K562 (cell line): ENCODE measurements around the gene KCTD18. TPM values are rescaled to one million over a fixed set of nuclear protein-coding genes. Genes with fewer than 3 reads are reported as not detected.

Source experiments
- ATAC-seq: fragments of 200-7000 bp; cut with Tn5 transposase; 3 replicates; pipeline ENCODE4 v1.9.1; 2020; ENCODE audit warnings: moderate library complexity
- BruUV-seq: library from RNA; stranded (reverse); fragments of 400-500 nt; replicated peaks from 2 replicates; lab custom pipeline; 2021; lab: Mats Ljungman, UMichigan
- CTCF ChIA-PET: fragments of 300-600 bp; formaldehyde crosslinking; extraction: SDS; loops from one replicate; lab custom pipeline; 2021; ENCODE audit warnings: low intra/inter-chr PET ratio; lab: Yijun Ruan, JAX
- POLR2A ChIA-PET: fragments of 300-600, 350-650 bp; sonication (Branson Sonifier 250); formaldehyde crosslinking; extraction: SDS; loops from one replicate; lab custom pipeline; 2021; ENCODE audit warnings: antibody characterized with exemption, inconsistent platforms; lab: Yijun Ruan, JAX
- DNase-seq, 4 experiments: peaks; one replicate each; pipeline versions ENCODE4 v3.0.0 to v3.0.0-alpha.2; 2011 to 2018; ENCODE audit warnings: low spot score in 3 of 4, mixed read lengths in 3 of 4; ENCODE audit errors: extremely low read depth in 1 of 4
- FAIRE-seq: peaks from 2 replicates; lab custom pipeline; 2011; peaks lifted over from hg19 to GRCh38; lab: Jason Lieb, UNC
- H2AFZ ChIP-seq: 2 replicates; pipeline ENCODE4 v1.6.0; 2011; ENCODE audit warnings: low read depth, low read length, control low read depth, inconsistent platforms
- H3K27ac ChIP-seq: fragments of 200-600 bp; 3 replicates; pipeline ENCODE4 v1.8.0; 2011; ENCODE audit warnings: low read depth, mild to moderate bottlenecking, control low read depth, inconsistent platforms, low read length, moderate library complexity, mixed read lengths; ENCODE audit errors: extremely low read depth
- H3K27me3 ChIP-seq, 2 experiments: fragments of 300-600 bp in 1 of 2; 2 replicates in 1 of 2; 3 replicates in 1 of 2; pipeline versions ENCODE4 v1.6.0 to v1.8.0; 2011; ENCODE audit warnings: inconsistent platforms in 2 of 2, low read length in 2 of 2, mild to moderate bottlenecking in 1 of 2, mixed read lengths in 1 of 2, moderate library complexity in 1 of 2; ENCODE audit not compliant: control insufficient read depth in 2 of 2, insufficient read depth in 2 of 2
- H3K36me3 ChIP-seq: fragments of 300-600 bp; 3 replicates; pipeline ENCODE4 v1.8.0; 2011; ENCODE audit warnings: mild to moderate bottlenecking, low read length, inconsistent platforms; ENCODE audit not compliant: control insufficient read depth, insufficient read depth
- H3K4me1 ChIP-seq, 2 experiments: fragments of 200-600 bp in 1 of 2; replicated peaks in 1 of 2; 2 replicates in 1 of 2; 3 replicates in 1 of 2; pipeline versions ENCODE4 v1.5.1 to v1.8.0; 2011; ENCODE audit warnings: inconsistent platforms in 2 of 2, low read length in 2 of 2, mild to moderate bottlenecking in 1 of 2, mixed read lengths in 1 of 2, moderate library complexity in 1 of 2; ENCODE audit not compliant: control insufficient read depth in 2 of 2, insufficient read depth in 2 of 2
- H3K4me2 ChIP-seq: 2 replicates; pipeline ENCODE4 v1.6.1; 2011; ENCODE audit warnings: low read length, control low read depth, inconsistent platforms, mixed read lengths; ENCODE audit not compliant: insufficient read depth
- H3K4me3 ChIP-seq: fragments of 200-600 bp; sonication (generic), shearing (Covaris generic); 2 replicates; pipeline ENCODE4 v1.5.1; 2016; ENCODE audit warnings: control low read depth, inconsistent platforms
- H3K79me2 ChIP-seq: fragments of 200-600 bp; 3 replicates; pipeline ENCODE4 v1.8.0; 2011; ENCODE audit warnings: low read length, inconsistent platforms; ENCODE audit not compliant: control insufficient read depth, insufficient read depth
- H3K9ac ChIP-seq, 2 experiments: 2 replicates each; pipeline versions ENCODE4 v1.6.0 to v1.6.1; 2011; ENCODE audit warnings: low read depth in 2 of 2, low read length in 2 of 2, control low read depth in 1 of 2, inconsistent platforms in 1 of 2, mild to moderate bottlenecking in 1 of 2, mixed read lengths in 1 of 2; ENCODE audit not compliant: insufficient read depth in 1 of 2
- H3K9me1 ChIP-seq: one replicate; pipeline ENCODE4 v1.6.0; 2011; ENCODE audit warnings: inconsistent platforms, mild to moderate bottlenecking, low read length, moderate library complexity; ENCODE audit not compliant: control insufficient read depth, insufficient read depth
- H3K9me3 ChIP-seq: replicated peaks from 2 replicates; pipeline ENCODE4 v1.5.1; 2011; ENCODE audit warnings: low read depth, low read length, inconsistent platforms; ENCODE audit not compliant: control insufficient read depth, insufficient read depth
- H4K20me1 ChIP-seq: replicated peaks from 2 replicates; pipeline ENCODE4 v1.6.1; 2011; ENCODE audit warnings: low read length, inconsistent platforms, mixed read lengths; ENCODE audit not compliant: control insufficient read depth, insufficient read depth
- CBX2 ChIP-seq: fragments of 200-600 bp; sonication (generic); IDR thresholded peaks from one replicate; pipeline ENCODE4 v1.6.1; 2012; ENCODE audit warnings: mild to moderate bottlenecking, low read length, inconsistent platforms; ENCODE audit not compliant: insufficient read depth, poor library complexity, severe bottlenecking
- FOXP1 ChIP-seq: sonication (generic); formaldehyde crosslinking; IDR thresholded peaks from 2 replicates; pipeline ENCODE4 v1.8.0; 2022; ENCODE audit warnings: mild to moderate bottlenecking, missing genetic modification reagents
- JUNB ChIP-seq: fragments of 450-650 bp; formaldehyde crosslinking; conservative IDR thresholded peaks from 2 replicates; pipeline ENCODE4 v1.4.0; 2020; ENCODE audit warnings: mild to moderate bottlenecking
- NFE2L1 ChIP-seq: fragments of 450-650 bp; IDR thresholded peaks from 2 replicates; pipeline ENCODE4 v1.6.1; 2016; ENCODE audit warnings: missing genetic modification characterization, low read depth, mild to moderate bottlenecking, missing compliant biosample characterization, moderate library complexity, borderline replicate concordance
- PRDM10 ChIP-seq: fragments of 450-650 bp; IDR thresholded peaks from 2 replicates; pipeline ENCODE4 v1.6.1; 2018; ENCODE audit not compliant: partially characterized antibody
- RBM17 ChIP-seq: fragments of 200-400 bp; formaldehyde crosslinking; IDR thresholded peaks from 2 replicates; pipeline ENCODE4 v1.6.1; 2017; ENCODE audit warnings: low read depth, mild to moderate bottlenecking, low read length, borderline replicate concordance
- RBM39 ChIP-seq: fragments of 200-400 bp; formaldehyde crosslinking; optimal IDR thresholded peaks from 2 replicates; pipeline ENCODE3; 2018; ENCODE audit warnings: low read depth, low read length
- SIN3B ChIP-seq: fragments of 450-650 bp; IDR thresholded peaks from 2 replicates; pipeline ENCODE4 v1.6.1; 2017; ENCODE audit warnings: low read depth, mild to moderate bottlenecking, moderate library complexity
- ZNF347 ChIP-seq: fragments of 450-650 bp; formaldehyde crosslinking; IDR thresholded peaks from 2 replicates; pipeline ENCODE4 v1.4.0; 2020; ENCODE audit warnings: low read depth, mild to moderate bottlenecking, moderate library complexity
- ZNF586 ChIP-seq: fragments of 450-650 bp; formaldehyde crosslinking; conservative IDR thresholded peaks from 2 replicates; pipeline ENCODE4 v1.4.0; 2020; ENCODE audit warnings: mild to moderate bottlenecking, moderate library complexity
- WGBS: fragments of 100-300 bp; shearing (Covaris generic); methylation state at CpG from one replicate; pipeline ENCODE4 v1.1.6; 2016; ENCODE audit warnings: low coverage, mixed read lengths; ENCODE audit not compliant: insufficient coverage; ENCODE audit errors: missing lambda C conversion rate; 5-methylcytosine and 5-hydroxymethylcytosine counted together
- in situ Hi-C: fragments of 300-500 bp; cut with MboI; formaldehyde crosslinking; loops from 4 replicates; pipeline ENCODE4 v1.15.0; 2018; ENCODE audit warnings: inconsistent platforms, mixed read lengths
- intact Hi-C: fragments of 100-400 bp; cut with micrococcal nuclease; formaldehyde crosslinking; loops from 2 replicates; pipeline ENCODE4 v1.14.2; 2022
- polyA plus RNA-seq, 8 experiments: library from polyadenylated mRNA; depleted of rRNA in 4 of 8; stranded (reverse) in 5 of 8; unstranded in 3 of 8; fragments of >200 nt; fragmentation: Nextera tagmentation in 2 of 8; fragmentation: Illumina TruSeq in 1 of 8; extraction: Ambion mirVana in 2 of 8; extraction: Trizol in 1 of 8; gene quantifications; 2 replicates each; pipeline versions ENCODE4 v1.2.1 to v1.2.3, GENCODE V29; 2011 to 2014; ENCODE audit warnings: inconsistent platforms in 1 of 8, missing spikeins in 1 of 8
- total RNA-seq, 7 experiments: library from RNA; depleted of rRNA in 6 of 7; stranded (reverse); fragments of >200 nt in 6 of 7; fragmentation: Illumina TruSeq in 2 of 7; extraction: Trizol in 2 of 7; gene quantifications; 2 replicates each; pipeline versions ENCODE4 v1.2.1 to v1.2.3, GENCODE V29; 2011 to 2021; ENCODE audit warnings: low replicate concordance in 1 of 7
- TF ChIP-seq, protein P1 (sequence below): fragments of 450-650 bp; formaldehyde crosslinking; IDR thresholded peaks from 2 replicates; pipeline ENCODE4 v1.4.0; 2022; ENCODE audit warnings: mild to moderate bottlenecking, moderate library complexity

The KCTD18 gene
- total and polyA plus RNA-seq, 9 of the 15 experiments (the other 6 are each of a cell fraction or from before 2014, with no cell fraction given) = 0.39 to 5.4 (median 3.8) TPM

DNA sequence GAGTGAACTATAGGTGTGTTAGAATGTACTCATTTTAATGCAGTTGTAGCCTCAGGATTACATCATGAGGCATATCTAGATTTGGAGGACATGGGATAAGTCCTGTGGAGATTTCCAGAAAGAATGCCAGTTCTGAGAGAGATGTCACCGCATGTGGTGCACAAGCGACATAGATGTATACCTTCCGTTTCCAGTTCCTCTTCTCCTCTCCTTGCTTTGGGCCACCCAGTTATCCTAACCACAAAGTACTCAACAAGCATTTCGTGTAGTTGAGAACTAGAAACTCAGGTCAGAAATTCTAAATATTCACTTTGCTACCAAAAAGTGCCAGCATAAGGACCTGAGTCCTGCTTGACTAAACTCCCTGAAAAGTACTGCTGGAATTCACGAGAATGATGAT lies 66.5 kb downstream of the KCTD18 start:
- Histone ChIP-seq H3K79me2 (no peaks in the 10 kb centered on the region), H3K27ac (no peak overlapping the region), H2AFZ (no peak overlapping the region), H3K27me3 (no peaks in the 10 kb centered on the region), H3K4me1 (no peaks in the 10 kb centered on the region), H3K4me2 (no peak overlapping the region), H4K20me1 (no peaks in the 10 kb centered on the region), H3K9me1 (no peaks in the 10 kb centered on the region), H3K9ac (no peak overlapping the region), H3K36me3 (no peaks in the 10 kb centered on the region), H3K9me3 (no peaks in the 10 kb centered on the region), H3K4me3 (no peak overlapping the region)
- FAIRE-seq = no peak
- intact Hi-C loops = no loop called here
- ATAC-seq = no peak
- CTCF ChIA-PET = no interaction called here
- no peak for DNase-seq
- 55% methylated on average over 5 of the region's 5 CpGs for WGBS
- in situ Hi-C loops = no loop called here
- TF ChIP-seq ZNF347 (no peak), NFE2L1 (tag) (no peak)
- no TSS peak for BruUV-seq
- POLR2A ChIA-PET = no interaction called here

DNA sequence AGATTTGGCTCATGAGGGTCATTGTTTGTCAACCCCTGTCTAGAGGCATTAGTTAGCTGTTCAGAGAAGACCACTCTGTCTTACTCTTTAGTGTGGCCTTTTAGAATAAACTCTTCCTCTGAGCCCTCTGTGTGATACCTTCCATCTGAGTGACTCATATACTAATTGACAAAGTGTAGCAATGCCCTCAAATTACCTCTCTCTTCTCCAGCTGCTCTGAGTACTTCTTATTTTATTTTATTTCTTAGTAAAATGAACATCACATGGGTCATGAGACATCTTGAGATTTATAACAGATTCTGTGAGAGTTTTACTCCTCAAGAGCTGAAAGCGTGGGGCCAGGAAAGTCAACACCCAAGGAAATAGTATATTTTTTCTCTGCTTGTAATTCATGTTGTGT lies 67.4 kb downstream of the KCTD18 start:
- no peak overlapping the region for H3K27ac ChIP-seq
- CTCF ChIA-PET = no interaction called here

More for the DNA sequence above, 67.4 kb downstream of the KCTD18 start:
- WGBS = 100% methylated on average over 1 of the region's 1 CpG
- no peaks in the 10 kb centered on the region for H3K36me3 ChIP-seq
- no peak for DNase-seq
- no peaks in the 10 kb centered on the region for H3K9me3 ChIP-seq
- POLR2A ChIA-PET = no interaction called here
- BruUV-seq = no TSS peak
- H4K20me1 ChIP-seq = no peaks in the 10 kb centered on the region
- H2AFZ ChIP-seq = no peak overlapping the region
- H3K79me2 ChIP-seq = no peaks in the 10 kb centered on the region
- H3K4me2 ChIP-seq = no peak overlapping the region
- H3K4me3 ChIP-seq = no peak overlapping the region
- TF ChIP-seq RBM17 = no peak
- TF ChIP-seq RBM39 = no peak
- TF ChIP-seq PRDM10 = no peak
- no peak for TF ChIP-seq JUNB (CRISPR knock-in tag)
- TF ChIP-seq CBX2 = no peak
- TF ChIP-seq SIN3B = no peak
- TF ChIP-seq ZNF586 = no peak
- TF ChIP-seq, protein P1, sequence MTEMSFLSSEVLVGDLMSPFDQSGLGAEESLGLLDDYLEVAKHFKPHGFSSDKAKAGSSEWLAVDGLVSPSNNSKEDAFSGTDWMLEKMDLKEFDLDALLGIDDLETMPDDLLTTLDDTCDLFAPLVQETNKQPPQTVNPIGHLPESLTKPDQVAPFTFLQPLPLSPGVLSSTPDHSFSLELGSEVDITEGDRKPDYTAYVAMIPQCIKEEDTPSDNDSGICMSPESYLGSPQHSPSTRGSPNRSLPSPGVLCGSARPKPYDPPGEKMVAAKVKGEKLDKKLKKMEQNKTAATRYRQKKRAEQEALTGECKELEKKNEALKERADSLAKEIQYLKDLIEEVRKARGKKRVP (CRISPR knock-in tag) = no peak
- TF ChIP-seq FOXP1 (CRISPR knock-in tag) = no peak
- no peaks in the 10 kb centered on the region for H3K9me1 ChIP-seq
- no peak for FAIRE-seq
- no peak overlapping the region for H3K9ac ChIP-seq
- no peak for ATAC-seq
- intact Hi-C loops (no loop called here), in situ Hi-C loops (no loop called here)
- H3K27me3 ChIP-seq = no peaks in the 10 kb centered on the region
- H3K4me1 ChIP-seq = no peaks in the 10 kb centered on the region
